Measurements from ENCODE around the gene ZNF75A. TPM values are rescaled to one million over a fixed set of nuclear protein-coding genes. Genes with fewer than 3 reads are reported as not detected.

Gene ZNF75A
- total and polyA plus RNA-seq, 4 donors, result 4.9 to 17.2 (median 9.8) TPM

DNA sequence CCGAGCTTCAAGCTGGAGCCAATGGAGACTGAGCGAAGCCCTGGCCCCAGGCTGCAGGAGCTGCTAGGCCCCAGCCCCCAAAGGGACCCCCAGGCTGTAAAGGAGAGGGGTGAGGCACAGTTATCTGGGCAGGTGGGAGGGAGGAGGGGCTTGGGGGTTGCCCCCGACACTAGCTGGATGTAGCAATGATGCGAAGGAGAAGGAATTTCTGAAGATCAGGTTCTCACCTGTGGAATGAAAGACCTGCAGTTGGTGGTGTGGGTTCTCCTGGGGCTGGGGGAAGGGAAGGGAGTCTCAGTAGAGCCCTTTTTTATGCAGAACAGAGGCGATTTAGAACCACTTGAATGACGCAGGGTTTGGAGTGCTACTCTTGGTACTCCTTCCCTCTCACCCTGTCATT is 20.2 kb upstream of the ZNF75A start:
- Histone ChIP-seq H3K27ac (ENCODE audit: low read depth in 1 of 2, low read length in 2 of 2) (no peak overlapping the region), H3K27me3 (ENCODE audit: control insufficient read depth in 4 of 4, insufficient read depth in 4 of 4, low read length in 3 of 4) (no peaks in the 10 kb centered on the region), H3K4me1 (ENCODE audit: control insufficient read depth in 4 of 4, insufficient read depth in 4 of 4, low read length in 3 of 4) (peaks cover 4 to 21% (median 19%) of the 10 kb centered on the region in 4 donors), H3K9ac (ENCODE audit: low read depth in 1 of 2, low read length in 2 of 2) (no peak overlapping the region), H3K36me3 (ENCODE audit: control insufficient read depth in 4 of 4, insufficient read depth in 3 of 4, low read depth in 1 of 4, low read length in 3 of 4) (peaks cover 17 to 44% (median 40%) of the 10 kb centered on the region in 4 donors), H3K9me3 (ENCODE audit: control insufficient read depth in 4 of 4, low read length in 3 of 4) (peaks cover 23 to 28% (median 27%) of the 10 kb centered on the region in 4 donors), H3K4me3 (ENCODE audit: low read depth in 1 of 3, low read length in 3 of 3) (peak overlapping the region; percentile 84 to 93 (median 85))
- DNase-seq (ENCODE audit: low spot score), result no peak
- WGBS, result 93% methylated on average over 6 of the region's 6 CpGs
- no peak for TF ChIP-seq GABPA (IDR thresholded peaks at IDR 0.05 in 1 of 2, conservative IDR thresholded peaks at IDR 0.05 in 1 of 2)
- TF ChIP-seq, protein P1, sequence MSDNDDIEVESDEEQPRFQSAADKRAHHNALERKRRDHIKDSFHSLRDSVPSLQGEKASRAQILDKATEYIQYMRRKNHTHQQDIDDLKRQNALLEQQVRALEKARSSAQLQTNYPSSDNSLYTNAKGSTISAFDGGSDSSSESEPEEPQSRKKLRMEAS (IDR thresholded peaks at IDR 0.05), result no peak
- TF ChIP-seq RXRA (IDR thresholded peaks at IDR 0.05), result no peak
- no peak for TF ChIP-seq FOXA1 (IDR thresholded peaks at IDR 0.05)
- no peak for TF ChIP-seq YY1 (IDR thresholded peaks at IDR 0.05)
- no peak for TF ChIP-seq NR2F2 (IDR thresholded peaks at IDR 0.05)
- TF ChIP-seq, protein P2, sequence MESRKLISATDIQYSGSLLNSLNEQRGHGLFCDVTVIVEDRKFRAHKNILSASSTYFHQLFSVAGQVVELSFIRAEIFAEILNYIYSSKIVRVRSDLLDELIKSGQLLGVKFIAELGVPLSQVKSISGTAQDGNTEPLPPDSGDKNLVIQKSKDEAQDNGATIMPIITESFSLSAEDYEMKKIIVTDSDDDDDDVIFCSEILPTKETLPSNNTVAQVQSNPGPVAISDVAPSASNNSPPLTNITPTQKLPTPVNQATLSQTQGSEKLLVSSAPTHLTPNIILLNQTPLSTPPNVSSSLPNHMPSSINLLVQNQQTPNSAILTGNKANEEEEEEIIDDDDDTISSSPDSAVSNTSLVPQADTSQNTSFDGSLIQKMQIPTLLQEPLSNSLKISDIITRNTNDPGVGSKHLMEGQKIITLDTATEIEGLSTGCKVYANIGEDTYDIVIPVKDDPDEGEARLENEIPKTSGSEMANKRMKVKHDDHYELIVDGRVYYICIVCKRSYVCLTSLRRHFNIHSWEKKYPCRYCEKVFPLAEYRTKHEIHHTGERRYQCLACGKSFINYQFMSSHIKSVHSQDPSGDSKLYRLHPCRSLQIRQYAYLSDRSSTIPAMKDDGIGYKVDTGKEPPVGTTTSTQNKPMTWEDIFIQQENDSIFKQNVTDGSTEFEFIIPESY (IDR thresholded peaks at IDR 0.05), result no peak
- TF ChIP-seq FOXA2 (IDR thresholded peaks at IDR 0.05), result no peak
- TF ChIP-seq TAF1 (conservative IDR thresholded peaks at IDR 0.05), result no peak
- TF ChIP-seq, protein P3, sequence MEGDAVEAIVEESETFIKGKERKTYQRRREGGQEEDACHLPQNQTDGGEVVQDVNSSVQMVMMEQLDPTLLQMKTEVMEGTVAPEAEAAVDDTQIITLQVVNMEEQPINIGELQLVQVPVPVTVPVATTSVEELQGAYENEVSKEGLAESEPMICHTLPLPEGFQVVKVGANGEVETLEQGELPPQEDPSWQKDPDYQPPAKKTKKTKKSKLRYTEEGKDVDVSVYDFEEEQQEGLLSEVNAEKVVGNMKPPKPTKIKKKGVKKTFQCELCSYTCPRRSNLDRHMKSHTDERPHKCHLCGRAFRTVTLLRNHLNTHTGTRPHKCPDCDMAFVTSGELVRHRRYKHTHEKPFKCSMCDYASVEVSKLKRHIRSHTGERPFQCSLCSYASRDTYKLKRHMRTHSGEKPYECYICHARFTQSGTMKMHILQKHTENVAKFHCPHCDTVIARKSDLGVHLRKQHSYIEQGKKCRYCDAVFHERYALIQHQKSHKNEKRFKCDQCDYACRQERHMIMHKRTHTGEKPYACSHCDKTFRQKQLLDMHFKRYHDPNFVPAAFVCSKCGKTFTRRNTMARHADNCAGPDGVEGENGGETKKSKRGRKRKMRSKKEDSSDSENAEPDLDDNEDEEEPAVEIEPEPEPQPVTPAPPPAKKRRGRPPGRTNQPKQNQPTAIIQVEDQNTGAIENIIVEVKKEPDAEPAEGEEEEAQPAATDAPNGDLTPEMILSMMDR (IDR thresholded peaks at IDR 0.05; ENCODE audit: low read depth, low read length, missing input control), result no peak
- no peak for TF ChIP-seq HNF4G (IDR thresholded peaks at IDR 0.05)
- TF ChIP-seq HNF4A (conservative IDR thresholded peaks at IDR 0.05), result no peak
- no peak for TF ChIP-seq RAD21 (IDR thresholded peaks at IDR 0.05)
- TF ChIP-seq, protein P4, sequence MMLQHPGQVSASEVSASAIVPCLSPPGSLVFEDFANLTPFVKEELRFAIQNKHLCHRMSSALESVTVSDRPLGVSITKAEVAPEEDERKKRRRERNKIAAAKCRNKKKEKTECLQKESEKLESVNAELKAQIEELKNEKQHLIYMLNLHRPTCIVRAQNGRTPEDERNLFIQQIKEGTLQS (IDR thresholded peaks at IDR 0.05), result no peak
- TF ChIP-seq EGR1 (IDR thresholded peaks at IDR 0.05; ENCODE audit: low read depth in 2 of 2), result no peak
- TF ChIP-seq, protein P5, sequence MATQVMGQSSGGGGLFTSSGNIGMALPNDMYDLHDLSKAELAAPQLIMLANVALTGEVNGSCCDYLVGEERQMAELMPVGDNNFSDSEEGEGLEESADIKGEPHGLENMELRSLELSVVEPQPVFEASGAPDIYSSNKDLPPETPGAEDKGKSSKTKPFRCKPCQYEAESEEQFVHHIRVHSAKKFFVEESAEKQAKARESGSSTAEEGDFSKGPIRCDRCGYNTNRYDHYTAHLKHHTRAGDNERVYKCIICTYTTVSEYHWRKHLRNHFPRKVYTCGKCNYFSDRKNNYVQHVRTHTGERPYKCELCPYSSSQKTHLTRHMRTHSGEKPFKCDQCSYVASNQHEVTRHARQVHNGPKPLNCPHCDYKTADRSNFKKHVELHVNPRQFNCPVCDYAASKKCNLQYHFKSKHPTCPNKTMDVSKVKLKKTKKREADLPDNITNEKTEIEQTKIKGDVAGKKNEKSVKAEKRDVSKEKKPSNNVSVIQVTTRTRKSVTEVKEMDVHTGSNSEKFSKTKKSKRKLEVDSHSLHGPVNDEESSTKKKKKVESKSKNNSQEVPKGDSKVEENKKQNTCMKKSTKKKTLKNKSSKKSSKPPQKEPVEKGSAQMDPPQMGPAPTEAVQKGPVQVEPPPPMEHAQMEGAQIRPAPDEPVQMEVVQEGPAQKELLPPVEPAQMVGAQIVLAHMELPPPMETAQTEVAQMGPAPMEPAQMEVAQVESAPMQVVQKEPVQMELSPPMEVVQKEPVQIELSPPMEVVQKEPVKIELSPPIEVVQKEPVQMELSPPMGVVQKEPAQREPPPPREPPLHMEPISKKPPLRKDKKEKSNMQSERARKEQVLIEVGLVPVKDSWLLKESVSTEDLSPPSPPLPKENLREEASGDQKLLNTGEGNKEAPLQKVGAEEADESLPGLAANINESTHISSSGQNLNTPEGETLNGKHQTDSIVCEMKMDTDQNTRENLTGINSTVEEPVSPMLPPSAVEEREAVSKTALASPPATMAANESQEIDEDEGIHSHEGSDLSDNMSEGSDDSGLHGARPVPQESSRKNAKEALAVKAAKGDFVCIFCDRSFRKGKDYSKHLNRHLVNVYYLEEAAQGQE (IDR thresholded peaks at IDR 0.05), result no peak
- TF ChIP-seq SP1 (IDR thresholded peaks at IDR 0.05), result no peak

All from liver (tissue), 9 donors.